ENCODE measurements around the gene TUBB8.
"Not testable (repeated sequence)": the region's sequence is repeated elsewhere in the genome, so short reads cannot be mapped to it uniquely, and the experiment has no call there.

Gene TUBB8

GRCh38 chr10:48996-49395, at the start of gene TUBB8:
TUBB8 (minus strand) TSS chr10:49296; CDS start chr10:49238, 58 bp downstream.
- no peak for DNase-seq

- DNase-seq: no peak
Observed at GRCh38 chr10:96466-96865, 47.4 kb upstream of the TUBB8 start.

- DNase-seq: no peak
Observed at GRCh38 chr10:95356-96115, 46.4 kb upstream of the TUBB8 start.

- DNase-seq: no peak
Observed at GRCh38 chr10:94613-95012, 45.5 kb upstream of the TUBB8 start.

- no peak for DNase-seq
Observed at GRCh38 chr10:92846-93245, 43.8 kb upstream of the TUBB8 start.

GRCh38 chr10:92153-92552, 43.1 kb upstream of the TUBB8 start:
- no peak for DNase-seq

- DNase-seq: no peak
Observed at GRCh38 chr10:91313-91712, 42.2 kb upstream of the TUBB8 start.

- no peak for DNase-seq
Observed at GRCh38 chr10:90161-90560, 41.1 kb upstream of the TUBB8 start.

GRCh38 chr10:89248-89647, 40.2 kb upstream of the TUBB8 start:
- no peak for DNase-seq

GRCh38 chr10:88253-88652, 39.2 kb upstream of the TUBB8 start:
- DNase-seq: no peak

- DNase-seq: no peak
Observed at GRCh38 chr10:87177-88080, 38.3 kb upstream of the TUBB8 start.

- DNase-seq: no peak
Observed at GRCh38 chr10:86031-86430, 36.9 kb upstream of the TUBB8 start.

GRCh38 chr10:85044-85443, 35.9 kb upstream of the TUBB8 start:
- no peak for DNase-seq

GRCh38 chr10:83930-84530, 34.9 kb upstream of the TUBB8 start:
- no peak for DNase-seq

GRCh38 chr10:80477-81105, 31.5 kb upstream of the TUBB8 start:
- DNase-seq: no peak

- DNase-seq: no peak
Observed at GRCh38 chr10:79532-80215, 30.6 kb upstream of the TUBB8 start.

GRCh38 chr10:78556-78955, 29.5 kb upstream of the TUBB8 start:
- DNase-seq: no peak

GRCh38 chr10:74266-74621, 25.1 kb upstream of the TUBB8 start:
- DNase-seq: not testable (repeated sequence)

- peak; percentile 74 for DNase-seq
Observed at GRCh38 chr10:73543-74265, 24.6 kb upstream of the TUBB8 start.

GRCh38 chr10:68156-68555, 19.1 kb upstream of the TUBB8 start:
- not testable (repeated sequence) for DNase-seq

- not testable (repeated sequence) for DNase-seq
Observed at GRCh38 chr10:49926-50325, 830 bp upstream of the TUBB8 start.

GRCh38 chr10:47864-48263, 1.2 kb downstream of the TUBB8 start:
- not testable (repeated sequence) for DNase-seq

All from NCI-H146 (cell line).